Activated T-cell treated with anti-CD3 and anti-CD28 coated beads, Interleukin-2, amount 50 U/mL, for 72 hours (primary cell): ENCODE data around the gene LRRC38. TPM values are rescaled to one million over a fixed set of nuclear protein-coding genes. Genes with fewer than 3 reads are reported as not detected.
"Not testable (repeated sequence)": the region's sequence is repeated elsewhere in the genome, so short reads cannot be mapped to it uniquely, and the experiment has no call there.

Experiments
- ATAC-seq, 2 donors: fragments of 150-1000 bp; cut with Tn5 transposase; replicated peaks in 1 of 2; 2 replicates each; pipeline ENCODE4 v1.10.0; 2021; ENCODE audit warnings: moderate library complexity in 2 of 2, mild to moderate bottlenecking in 1 of 2
- DNase-seq, 2 donors: peaks; one replicate each; pipeline ENCODE4 v3.0.0; 2021 to 2022; ENCODE audit warnings: mixed read lengths in 1 of 2
- H3K27ac Mint-ChIP-seq: one replicate; pipeline ENCODE4 v1.8.0; 2022; ENCODE audit warnings: mild to moderate bottlenecking, moderate library complexity, mixed read lengths
- H3K27me3 Mint-ChIP-seq: one replicate; pipeline ENCODE4 v1.8.0; 2022; ENCODE audit warnings: low read depth, mixed read lengths
- H3K36me3 Mint-ChIP-seq, 2 donors: one replicate each; pipeline ENCODE4 v1.8.0; 2022; ENCODE audit warnings: mixed read lengths in 2 of 2, mild to moderate bottlenecking in 1 of 2; ENCODE audit not compliant: insufficient read depth in 2 of 2
- H3K4me1 Mint-ChIP-seq: one replicate; pipeline ENCODE4 v1.8.0; 2022; ENCODE audit warnings: low read depth, mixed read lengths
- H3K4me3 Mint-ChIP-seq, 2 donors: one replicate each; pipeline ENCODE4 v1.8.0; 2022; ENCODE audit warnings: mild to moderate bottlenecking in 2 of 2, mixed read lengths in 2 of 2, moderate library complexity in 2 of 2
- H3K9me3 Mint-ChIP-seq, 2 donors: one replicate each; pipeline ENCODE4 v1.8.0; 2022; ENCODE audit warnings: mixed read lengths in 2 of 2
- total RNA-seq, 2 donors: library from RNA; stranded (reverse); gene quantifications; one replicate each; pipeline ENCODE4 v1.2.3, GENCODE V29; 2022

The LRRC38 gene
- total RNA-seq, 2 donors from 2014 or later, result not detected

DNA sequence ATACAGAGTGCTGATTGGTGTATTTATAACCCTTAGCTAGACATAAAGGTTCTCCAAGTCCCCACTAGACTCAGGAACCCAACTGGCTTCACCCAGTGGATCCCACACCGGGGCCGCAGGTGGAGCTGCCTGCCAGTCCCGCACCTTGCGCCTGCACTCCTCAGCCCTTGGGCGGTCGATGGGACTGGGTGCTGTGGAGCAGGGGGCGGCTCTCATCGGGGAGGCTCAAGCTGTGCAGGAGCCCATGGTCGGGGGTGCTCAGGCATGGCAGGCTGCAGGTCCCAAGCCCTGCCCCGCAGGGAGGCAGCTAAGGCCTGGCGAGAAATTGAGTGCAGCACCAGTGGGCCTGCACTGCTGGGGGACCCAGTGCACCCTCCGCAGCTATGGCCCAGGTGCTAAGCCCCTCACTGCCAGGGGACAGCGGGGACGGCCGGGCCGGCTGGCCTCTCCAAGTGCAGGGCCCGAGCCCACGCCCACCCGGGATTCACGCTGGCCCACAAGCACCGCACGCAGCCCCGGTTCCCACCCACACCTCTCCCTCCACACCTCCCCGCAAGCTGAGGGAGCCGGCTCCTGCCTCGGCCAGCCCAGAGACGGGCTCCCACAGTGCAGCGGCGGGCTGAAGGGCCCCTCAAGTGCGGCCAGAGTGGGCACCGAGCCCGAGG, 80.0 kb downstream of the LRRC38 start:
- not testable (repeated sequence) for H3K4me1 Mint-ChIP-seq, H3K27ac Mint-ChIP-seq, H3K27me3 Mint-ChIP-seq, H3K9me3 Mint-ChIP-seq, H3K4me3 Mint-ChIP-seq, ATAC-seq, DNase-seq, H3K36me3 Mint-ChIP-seq

DNA sequence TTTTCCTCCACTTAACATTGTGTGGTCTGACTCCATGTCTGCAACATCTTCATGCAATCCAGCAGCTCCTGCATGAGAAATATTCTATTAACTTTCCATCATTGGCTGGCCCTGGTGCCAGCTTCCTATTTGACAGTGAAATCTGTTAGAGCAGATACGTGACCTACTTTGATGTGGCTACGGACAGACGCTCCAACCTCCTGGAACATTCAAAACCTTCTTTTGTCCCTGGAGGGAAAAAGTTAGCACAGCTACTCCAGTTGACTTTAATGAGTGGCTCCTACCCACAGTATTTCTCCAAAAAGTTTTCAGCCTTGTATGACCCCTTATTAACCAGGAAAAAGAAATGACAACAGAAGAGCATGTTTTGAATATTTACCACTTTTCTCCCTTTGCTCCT, 81.6 kb downstream of the LRRC38 start:
- Mint-ChIP-seq H3K4me3 (no peak overlapping the region), H3K9me3 (no peaks in the 10 kb centered on the region), H3K27ac (no peak overlapping the region), H3K36me3 (no peaks in the 10 kb centered on the region), H3K27me3 (no peaks in the 10 kb centered on the region), H3K4me1 (no peaks in the 10 kb centered on the region)
- ATAC-seq (no peak), DNase-seq (no peak)

DNA sequence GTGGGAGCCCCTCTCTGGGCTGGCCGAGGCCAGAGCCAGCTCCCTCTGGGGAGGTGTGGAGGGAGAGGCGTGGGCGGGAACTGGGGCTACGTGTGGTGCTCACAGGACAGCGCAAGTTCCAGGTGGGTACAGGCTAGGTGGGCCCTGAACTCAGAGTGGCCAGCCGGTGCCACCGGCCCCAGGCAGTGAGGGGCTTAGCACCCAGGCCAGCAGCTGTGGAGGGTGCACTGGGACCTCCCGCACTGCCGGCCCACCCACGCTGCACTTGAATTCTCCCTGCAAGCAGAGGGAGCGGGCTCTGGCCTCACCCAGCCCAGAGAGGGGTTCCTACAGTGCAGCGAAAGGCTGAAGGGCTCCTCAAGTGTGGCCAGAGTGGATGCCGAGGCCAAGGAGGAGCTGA, 83.3 kb downstream of the LRRC38 start:
- ATAC-seq (no peak), DNase-seq (no peak)
- no peaks in the 10 kb centered on the region for H3K27me3 Mint-ChIP-seq
- no peaks in the 10 kb centered on the region for H3K9me3 Mint-ChIP-seq
- H3K4me1 Mint-ChIP-seq, result no peaks in the 10 kb centered on the region
- H3K36me3 Mint-ChIP-seq, result no peaks in the 10 kb centered on the region
- H3K27ac Mint-ChIP-seq, result no peak overlapping the region
- no peak overlapping the region for H3K4me3 Mint-ChIP-seq

Other genes starting within 250 kb of the LRRC38 start
- not detected for gene PRAMEF8, start 228.9 kb downstream of the LRRC38 start, total RNA-seq
- gene PRAMEF33, start 210.5 kb downstream of the LRRC38 start, total RNA-seq, result not detected
- gene PRAMEF15, start 198.4 kb downstream of the LRRC38 start, total RNA-seq, result not detected
- gene PRAMEF14, start 166.9 kb downstream of the LRRC38 start, total RNA-seq, result not detected
- not detected for gene PRAMEF19, start 142.1 kb downstream of the LRRC38 start, total RNA-seq
- gene PRAMEF17, start 124.4 kb downstream of the LRRC38 start, total RNA-seq, result not detected
- not detected for gene PRAMEF20, start 103.6 kb downstream of the LRRC38 start, total RNA-seq
- gene PDPN, start 69.8 kb upstream of the LRRC38 start, total RNA-seq, result not detected
- 10 to 100 TPM; 61.9 to 65.8 TPM for gene PRDM2, start 186.2 kb upstream of the LRRC38 start, total RNA-seq